Endothelial cell of umbilical vein (primary cell): ENCODE results near the gene NRG3. TPM values are rescaled to one million over a fixed set of nuclear protein-coding genes. Genes with fewer than 3 reads are reported as not detected.

ENCODE experiments used
- BruUV-seq: library from RNA; stranded (reverse); fragments of 400-500 nt; replicated peaks from 2 replicates; lab custom pipeline; 2021; lab: Mats Ljungman, UMichigan
- CTCF ChIA-PET: fragments of 300-600, 350-600 bp; sonication (Branson Sonifier 250); formaldehyde crosslinking; loops from one replicate; lab custom pipeline; 2021; ENCODE audit warnings: antibody characterized with exemption, inconsistent platforms; lab: Charles Lee
- POLR2A ChIA-PET: fragments of 300-600, 350-600 bp; sonication (Branson Sonifier 250); formaldehyde crosslinking; loops from one replicate; lab custom pipeline; 2021; ENCODE audit warnings: antibody characterized with exemption, inconsistent platforms; lab: Charles Lee
- DNase-seq: peaks from one replicate; pipeline ENCODE4 v3.0.0-alpha.2; 2011; ENCODE audit warnings: low read depth, low spot score
- FAIRE-seq: peaks from 2 replicates; lab custom pipeline; 2011; peaks lifted over from hg19 to GRCh38; lab: Jason Lieb, UNC
- H2AFZ ChIP-seq: 2 replicates; pipeline ENCODE4 v1.6.0; 2012; ENCODE audit warnings: low read depth, low read length, control low read depth, inconsistent platforms
- H3K27ac ChIP-seq: 2 replicates; pipeline ENCODE4 v1.5.1; 2011; ENCODE audit warnings: low read depth, mild to moderate bottlenecking, control low read depth, low read length, moderate library complexity; ENCODE audit not compliant: insufficient read depth
- H3K27me3 ChIP-seq, 2 experiments: 2 replicates each; pipeline versions ENCODE4 v1.6.0 to v1.6.1; 2011; ENCODE audit warnings: low read length in 2 of 2, mixed read lengths in 1 of 2; ENCODE audit not compliant: control insufficient read depth in 2 of 2, insufficient read depth in 2 of 2
- H3K36me3 ChIP-seq, 2 experiments: 2 replicates in 1 of 2; 3 replicates in 1 of 2; pipeline ENCODE4 v1.5.1; 2011; ENCODE audit warnings: low read length in 2 of 2, mild to moderate bottlenecking in 1 of 2, moderate library complexity in 1 of 2; ENCODE audit not compliant: control insufficient read depth in 2 of 2, insufficient read depth in 2 of 2; ENCODE audit errors: extremely low read depth in 1 of 2
- H3K4me1 ChIP-seq: 3 replicates; pipeline ENCODE4 v1.5.1; 2011; ENCODE audit warnings: mild to moderate bottlenecking, low read length; ENCODE audit not compliant: control insufficient read depth, insufficient read depth; ENCODE audit errors: extremely low read depth
- H3K4me2 ChIP-seq: 2 replicates; pipeline ENCODE4 v1.6.1; 2011; ENCODE audit warnings: low read length, control low read depth, mixed read lengths; ENCODE audit not compliant: insufficient read depth
- H3K4me3 ChIP-seq, 3 experiments: fragments of 200-600 bp in 1 of 3; sonication (generic), shearing (Covaris generic) in 1 of 3; replicated peaks in 1 of 3; 2 replicates each; pipeline ENCODE4 v1.5.1; 2011 to 2016; ENCODE audit warnings: control low read depth in 3 of 3, low read length in 3 of 3, mild to moderate bottlenecking in 2 of 3, inconsistent platforms in 1 of 3, low read depth in 1 of 3, moderate library complexity in 1 of 3; ENCODE audit not compliant: insufficient read depth in 1 of 3
- H3K79me2 ChIP-seq: 2 replicates; pipeline ENCODE4 v1.6.0; 2012; ENCODE audit warnings: low read length, inconsistent platforms; ENCODE audit not compliant: control insufficient read depth, insufficient read depth
- H3K9ac ChIP-seq: replicated peaks from 2 replicates; pipeline ENCODE3; 2011; ENCODE audit warnings: low read length, control low read depth; ENCODE audit not compliant: insufficient read depth; ENCODE audit errors: extremely low read depth
- H3K9me1 ChIP-seq: replicated peaks from 3 replicates; pipeline ENCODE4 v1.6.0; 2011; ENCODE audit warnings: mild to moderate bottlenecking, low read length; ENCODE audit not compliant: control insufficient read depth, insufficient read depth; ENCODE audit errors: extremely low read depth
- H3K9me3 ChIP-seq: replicated peaks from 2 replicates; pipeline ENCODE4 v1.5.1; 2012; ENCODE audit warnings: low read length, inconsistent platforms; ENCODE audit not compliant: control insufficient read depth, insufficient read depth
- H4K20me1 ChIP-seq: replicated peaks from 2 replicates; pipeline ENCODE3; 2011; ENCODE audit warnings: mild to moderate bottlenecking, low read length; ENCODE audit not compliant: control insufficient read depth, insufficient read depth; ENCODE audit errors: extremely low read depth
- EZH2 ChIP-seq: IDR thresholded peaks from 2 replicates; pipeline ENCODE4 v1.6.1; 2012; ENCODE audit warnings: borderline replicate concordance, low read depth, mild to moderate bottlenecking, moderate library complexity, low read length, inconsistent platforms; ENCODE audit not compliant: severe bottlenecking
- FOS ChIP-seq: IDR thresholded peaks from 2 replicates; pipeline ENCODE4 v1.6.1; 2011; ENCODE audit warnings: mild to moderate bottlenecking, low read length, moderate library complexity, borderline replicate concordance; ENCODE audit not compliant: insufficient read depth
- GATA2 ChIP-seq: IDR thresholded peaks from 2 replicates; pipeline ENCODE4 v1.7.0; 2011; ENCODE audit warnings: low read depth, mild to moderate bottlenecking, moderate library complexity, mixed read lengths, low read length; ENCODE audit not compliant: insufficient read length, insufficient read depth
- JUN ChIP-seq: IDR thresholded peaks from 2 replicates; pipeline ENCODE4 v1.6.1; 2011; ENCODE audit warnings: borderline replicate concordance, low read depth; ENCODE audit not compliant: insufficient read length, insufficient read depth
- MYC ChIP-seq: IDR thresholded peaks from one replicate; pipeline ENCODE4 v1.6.1; 2011; ENCODE audit warnings: mild to moderate bottlenecking, low read depth, low read length
- POLR2A ChIP-seq: IDR thresholded peaks from 2 replicates; pipeline ENCODE4 v1.6.1; 2012; ENCODE audit warnings: low read depth, mild to moderate bottlenecking, control low read depth, low read length
- POLR2AphosphoS5 ChIP-seq: IDR thresholded peaks from 2 replicates; pipeline ENCODE4 v1.6.1; 2012; ENCODE audit warnings: low read depth, mild to moderate bottlenecking, control low read depth, low read length, moderate library complexity; ENCODE audit not compliant: insufficient read depth
- dilution Hi-C: fragments of 300-500 bp; cut with MboI; formaldehyde crosslinking; loops from one replicate; pipeline ENCODE4 v1.15.0; 2019; ENCODE audit warnings: low sequenced_read_pairs; ENCODE audit not compliant: extremely low pct_ligation_motif_present
- intact Hi-C: fragments of 100-400 bp; cut with micrococcal nuclease; formaldehyde crosslinking; loops from one replicate; pipeline ENCODE4 v1.10.0; 2022
- polyA plus RNA-seq, 4 experiments: library from polyadenylated mRNA; depleted of rRNA in 3 of 4; stranded (reverse) in 3 of 4; unstranded in 1 of 4; fragments of >200 nt; gene quantifications; 2 replicates each; pipeline versions ENCODE4 v1.2.1 to v1.2.3, GENCODE V29; 2011 to 2012; ENCODE audit warnings: missing spikeins in 1 of 4
- total RNA-seq: library from RNA; stranded (reverse); gene quantifications from 2 replicates; pipeline ENCODE4 v1.2.3, GENCODE V29; 2021
- TF ChIP-seq, protein P1 (sequence below): IDR thresholded peaks from 2 replicates; pipeline ENCODE4 v1.6.1; 2011; ENCODE audit not compliant: insufficient read depth, insufficient read length
- TF ChIP-seq, protein P2 (sequence below), 2 donors: IDR thresholded peaks; 1 replicate in 1 of 2; 2 replicates in 1 of 2; pipeline ENCODE4 v1.5.1; 2011; ENCODE audit warnings: low read length in 2 of 2, mild to moderate bottlenecking in 2 of 2, moderate library complexity in 2 of 2, control low read depth in 1 of 2, inconsistent platforms in 1 of 2, low read depth in 1 of 2; ENCODE audit not compliant: insufficient read depth in 1 of 2; ENCODE audit errors: extremely low read depth in 1 of 2

NRG3 gene
- total and polyA plus RNA-seq, 2 donors (not counting 3 experiments of a cell fraction or from before 2014, with no cell fraction given), result 1.9 to 3.9 TPM

GRCh38 chr10:82968533-82968932, 1093.5 kb downstream of the NRG3 start:
- ChIA-PET CTCF (interaction anchor here (1.7 to 1.8 kb wide), 2 partner anchors 13 to 173 kb away, joined by 9 to 23 read pairs; no protein-coding TSS in a partner anchor), POLR2A (no interaction called here)
- Histone ChIP-seq H3K9me3 (no peaks in the 10 kb centered on the region), H3K27ac (no peak overlapping the region), H3K36me3 (no peaks in the 10 kb centered on the region), H2AFZ (no peak overlapping the region), H3K4me2 (no peak overlapping the region), H3K79me2 (no peaks in the 10 kb centered on the region), H3K9me1 (no peaks in the 10 kb centered on the region), H3K9ac (no peak overlapping the region), H4K20me1 (no peaks in the 10 kb centered on the region), H3K27me3 (no peaks in the 10 kb centered on the region), H3K4me1 (no peaks in the 10 kb centered on the region), H3K4me3 (no peak overlapping the region)
- no peak for FAIRE-seq
- dilution Hi-C loops, result no loop called here
- BruUV-seq, result no TSS peak
- peak; percentile 18 for DNase-seq
- intact Hi-C loops, result loop anchor here (2.0 to 10.0 kb wide), 3 partner anchors 158 to 1124 kb away; no protein-coding TSS in a partner anchor
- no peak for TF ChIP-seq EZH2
- TF ChIP-seq JUN, result no peak
- TF ChIP-seq, protein P1, sequence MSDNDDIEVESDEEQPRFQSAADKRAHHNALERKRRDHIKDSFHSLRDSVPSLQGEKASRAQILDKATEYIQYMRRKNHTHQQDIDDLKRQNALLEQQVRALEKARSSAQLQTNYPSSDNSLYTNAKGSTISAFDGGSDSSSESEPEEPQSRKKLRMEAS, result no peak
- TF ChIP-seq POLR2A, result no peak
- no peak for TF ChIP-seq GATA2
- no peak for TF ChIP-seq FOS
- no peak for TF ChIP-seq POLR2AphosphoS5
- TF ChIP-seq, protein P2, sequence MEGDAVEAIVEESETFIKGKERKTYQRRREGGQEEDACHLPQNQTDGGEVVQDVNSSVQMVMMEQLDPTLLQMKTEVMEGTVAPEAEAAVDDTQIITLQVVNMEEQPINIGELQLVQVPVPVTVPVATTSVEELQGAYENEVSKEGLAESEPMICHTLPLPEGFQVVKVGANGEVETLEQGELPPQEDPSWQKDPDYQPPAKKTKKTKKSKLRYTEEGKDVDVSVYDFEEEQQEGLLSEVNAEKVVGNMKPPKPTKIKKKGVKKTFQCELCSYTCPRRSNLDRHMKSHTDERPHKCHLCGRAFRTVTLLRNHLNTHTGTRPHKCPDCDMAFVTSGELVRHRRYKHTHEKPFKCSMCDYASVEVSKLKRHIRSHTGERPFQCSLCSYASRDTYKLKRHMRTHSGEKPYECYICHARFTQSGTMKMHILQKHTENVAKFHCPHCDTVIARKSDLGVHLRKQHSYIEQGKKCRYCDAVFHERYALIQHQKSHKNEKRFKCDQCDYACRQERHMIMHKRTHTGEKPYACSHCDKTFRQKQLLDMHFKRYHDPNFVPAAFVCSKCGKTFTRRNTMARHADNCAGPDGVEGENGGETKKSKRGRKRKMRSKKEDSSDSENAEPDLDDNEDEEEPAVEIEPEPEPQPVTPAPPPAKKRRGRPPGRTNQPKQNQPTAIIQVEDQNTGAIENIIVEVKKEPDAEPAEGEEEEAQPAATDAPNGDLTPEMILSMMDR (IDR thresholded peaks at IDR 0.05; ENCODE audit: extremely low read depth in 1 of 2, insufficient read depth in 1 of 2, low read depth in 1 of 2, low read length in 2 of 2), result no peak
- TF ChIP-seq MYC, result no peak
